ENCODE measurements around the gene TSPYL1. TPM values are rescaled to one million over a fixed set of nuclear protein-coding genes. Genes with fewer than 3 reads are reported as not detected.

The TSPYL1 gene
- total and polyA plus RNA-seq, 4 donors: 25.1 to 39.8 (median 30.2) TPM

GRCh38 chr6:116328528-116328903 lies 48.8 kb upstream of the TSPYL1 start:
- H3K27ac ChIP-seq (ENCODE audit: low read depth in 1 of 2, low read length in 2 of 2): peak overlapping the region in 1 of 2 donors; percentile 48
- no peak overlapping the region for H3K4me3 ChIP-seq (ENCODE audit: low read depth in 1 of 3, low read length in 3 of 3)
- WGBS: 91% methylated on average over 1 of the region's 1 CpG
- H3K9ac ChIP-seq (ENCODE audit: low read depth in 1 of 2, low read length in 2 of 2): no peak overlapping the region
- H3K36me3 ChIP-seq (ENCODE audit: control insufficient read depth in 4 of 4, insufficient read depth in 3 of 4, low read depth in 1 of 4, low read length in 3 of 4): no peaks in the 10 kb centered on the region
- H3K9me3 ChIP-seq (ENCODE audit: control insufficient read depth in 4 of 4, low read length in 3 of 4): peaks cover 0 to 3% (median 0%) of the 10 kb centered on the region in 4 donors
- TF ChIP-seq TAF1 (conservative IDR thresholded peaks at IDR 0.05) (no peak), SP1 (IDR thresholded peaks at IDR 0.05) (no peak), ZBTB33 (IDR thresholded peaks at IDR 0.05) (no peak), HNF4G (IDR thresholded peaks at IDR 0.05) (no peak), FOXA2 (IDR thresholded peaks at IDR 0.05) (no peak), GABPA (IDR thresholded peaks at IDR 0.05 in 1 of 2, conservative IDR thresholded peaks at IDR 0.05 in 1 of 2) (no peak), RAD21 (IDR thresholded peaks at IDR 0.05) (no peak), EGR1 (IDR thresholded peaks at IDR 0.05; ENCODE audit: low read depth in 2 of 2) (no peak), FOXA1 (IDR thresholded peaks at IDR 0.05) (no peak), YY1 (IDR thresholded peaks at IDR 0.05) (no peak)
- no peaks in the 10 kb centered on the region for H3K27me3 ChIP-seq (ENCODE audit: control insufficient read depth in 4 of 4, insufficient read depth in 4 of 4, low read length in 3 of 4)
- peaks cover 0 to 3% (median 1%) of the 10 kb centered on the region in 4 donors for H3K4me1 ChIP-seq (ENCODE audit: control insufficient read depth in 4 of 4, insufficient read depth in 4 of 4, low read length in 3 of 4)
- DNase-seq (ENCODE audit: low spot score): no peak

- peak in 1 of 2 donors; percentile 13 for TF ChIP-seq RAD21 (IDR thresholded peaks at IDR 0.05)
- TF ChIP-seq CTCF (IDR thresholded peaks at IDR 0.05; ENCODE audit: low read depth, low read length, missing input control): no peak
- peak in 1 of 2 donors; percentile 46 for TF ChIP-seq RXRA (IDR thresholded peaks at IDR 0.05)
- TF ChIP-seq HNF4A (conservative IDR thresholded peaks at IDR 0.05): no peak
- TF ChIP-seq GABPA (IDR thresholded peaks at IDR 0.05 in 1 of 2, conservative IDR thresholded peaks at IDR 0.05 in 1 of 2): no peak
- no peak for TF ChIP-seq JUND (IDR thresholded peaks at IDR 0.05)
- no peak for TF ChIP-seq ATF3 (IDR thresholded peaks at IDR 0.05)
- no peak for TF ChIP-seq REST (IDR thresholded peaks at IDR 0.05)
- TF ChIP-seq EGR1 (IDR thresholded peaks at IDR 0.05; ENCODE audit: low read depth in 2 of 2): no peak
- TF ChIP-seq HNF4G (IDR thresholded peaks at IDR 0.05): no peak
- TF ChIP-seq YY1 (IDR thresholded peaks at IDR 0.05): no peak
- no peak for TF ChIP-seq TAF1 (conservative IDR thresholded peaks at IDR 0.05)
- TF ChIP-seq MAX (IDR thresholded peaks at IDR 0.05): no peak
- TF ChIP-seq ZBTB33 (IDR thresholded peaks at IDR 0.05): no peak
- TF ChIP-seq SP1 (IDR thresholded peaks at IDR 0.05): no peak
- peak; percentile 59 for TF ChIP-seq NR2F2 (IDR thresholded peaks at IDR 0.05)
- no peak for TF ChIP-seq FOXA1 (IDR thresholded peaks at IDR 0.05)
- TF ChIP-seq FOXA2 (IDR thresholded peaks at IDR 0.05): no peak
- WGBS: 83% methylated on average over 6 of the region's 6 CpGs
- Histone ChIP-seq H3K36me3 (ENCODE audit: control insufficient read depth in 4 of 4, insufficient read depth in 3 of 4, low read depth in 1 of 4, low read length in 3 of 4) (no peaks in the 10 kb centered on the region), H3K4me3 (ENCODE audit: low read depth in 1 of 3, low read length in 3 of 3) (no peak overlapping the region), H3K9ac (ENCODE audit: low read depth in 1 of 2, low read length in 2 of 2) (no peak overlapping the region), H3K27me3 (ENCODE audit: control insufficient read depth in 4 of 4, insufficient read depth in 4 of 4, low read length in 3 of 4) (no peaks in the 10 kb centered on the region), H3K9me3 (ENCODE audit: control insufficient read depth in 4 of 4, low read length in 3 of 4) (no peaks in the 10 kb centered on the region), H3K27ac (ENCODE audit: low read depth in 1 of 2, low read length in 2 of 2) (peak overlapping the region in 1 of 2 donors; percentile 48), H3K4me1 (ENCODE audit: control insufficient read depth in 4 of 4, insufficient read depth in 4 of 4, low read length in 3 of 4) (peaks cover 0 to 3% (median 1%) of the 10 kb centered on the region in 4 donors)
- no peak for DNase-seq (ENCODE audit: low spot score)
Measured at GRCh38 chr6:116327803-116328527, 48.2 kb upstream of the TSPYL1 start.

Measured in liver (tissue), 9 donors.